ENCODE data around the gene FKBP1A.
A peak's percentile ranks its signal among the peaks of the same experiment; 100 is the strongest.

The FKBP1A gene

GRCh38 chr20:1388741-1389483 is 3.9 kb downstream of the FKBP1A start:
- FAIRE-seq (no peak), DNase-seq (ENCODE audit: insufficient read length, low spot score) (no peak)

- FAIRE-seq: no peak
- no peak for DNase-seq (ENCODE audit: insufficient read length, low spot score)
Measured at GRCh38 chr20:1388253-1388652, 4.6 kb downstream of the FKBP1A start.

DNA sequence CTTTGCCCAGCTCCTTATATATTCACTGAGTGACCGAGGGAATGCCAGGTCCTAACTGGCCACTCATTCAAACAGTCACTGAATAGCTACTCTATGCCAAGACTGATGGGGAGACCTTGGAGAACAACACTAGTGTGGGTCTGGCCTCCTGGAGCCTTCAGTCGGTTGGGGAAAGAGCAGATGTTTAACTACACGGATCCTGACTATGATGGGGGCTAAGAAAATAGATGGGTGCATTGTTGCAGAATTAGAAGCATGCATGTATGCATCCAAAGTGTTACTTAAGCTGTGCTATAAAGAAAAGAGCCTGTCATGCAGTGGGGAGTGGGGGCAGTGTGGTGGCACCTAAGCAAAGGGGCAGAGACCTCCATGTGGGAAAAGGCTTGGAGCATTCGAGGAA is 6.5 kb downstream of the FKBP1A start:
- DNase-seq (ENCODE audit: insufficient read length, low spot score) (no peak), FAIRE-seq (no peak)

- DNase-seq (ENCODE audit: insufficient read length, low spot score) (no peak), FAIRE-seq (no peak)
Measured at GRCh38 chr20:1383623-1384404, 9.0 kb downstream of the FKBP1A start.

DNA sequence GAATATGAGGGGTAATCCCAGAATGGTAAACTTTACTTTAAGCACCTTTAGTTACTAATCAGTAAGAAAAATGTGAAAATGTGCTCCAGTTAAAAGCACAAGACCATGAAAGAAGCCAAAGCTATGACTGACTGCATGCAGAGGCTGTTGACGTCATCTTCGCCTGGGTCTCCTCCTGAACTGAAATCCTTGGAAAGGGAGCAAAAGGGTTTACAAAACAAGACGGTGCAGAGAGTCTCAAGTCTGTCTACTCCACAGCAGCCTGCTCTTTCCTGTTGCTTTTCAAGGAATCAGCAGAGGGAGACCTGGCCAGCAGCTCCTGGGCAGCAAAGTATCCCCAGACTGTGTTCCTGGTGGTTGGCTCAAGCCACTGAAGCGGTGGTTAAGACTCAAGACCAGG is 10.2 kb downstream of the FKBP1A start:
- FAIRE-seq (no peak), DNase-seq (ENCODE audit: insufficient read length, low spot score) (no peak)

GRCh38 chr20:1381753-1382591 is 10.9 kb downstream of the FKBP1A start:
- no peak for FAIRE-seq
- no peak for DNase-seq (ENCODE audit: insufficient read length, low spot score)

DNA sequence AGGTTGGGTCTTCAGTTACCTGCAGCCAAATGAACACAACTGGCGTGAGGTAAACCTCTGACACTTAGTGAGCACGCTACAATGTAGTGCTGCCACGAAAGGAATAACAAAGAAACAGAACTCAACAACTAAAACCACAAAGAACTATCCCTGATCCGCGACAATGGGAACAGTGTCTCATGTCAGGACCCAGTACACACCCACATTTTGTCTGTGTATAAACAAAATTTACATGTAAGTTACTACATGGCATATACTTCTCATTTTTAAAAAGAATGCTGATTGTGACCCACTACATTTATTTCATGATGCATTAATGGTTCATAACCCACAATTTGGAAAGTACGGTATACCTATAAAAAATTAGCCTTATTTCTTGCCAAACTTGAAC is 14.1 kb downstream of the FKBP1A start:
- no peak for FAIRE-seq
- DNase-seq (ENCODE audit: insufficient read length, low spot score): no peak

GRCh38 chr20:1377984-1378734 is 14.7 kb downstream of the FKBP1A start:
- FAIRE-seq (no peak), DNase-seq (ENCODE audit: insufficient read length, low spot score) (no peak)

GRCh38 chr20:1377341-1377871 is 15.4 kb downstream of the FKBP1A start:
- no peak for FAIRE-seq
- DNase-seq (ENCODE audit: insufficient read length, low spot score): no peak

GRCh38 chr20:1376408-1377270 is 16.2 kb downstream of the FKBP1A start:
- DNase-seq (ENCODE audit: insufficient read length, low spot score): no peak
- no peak for FAIRE-seq

DNA sequence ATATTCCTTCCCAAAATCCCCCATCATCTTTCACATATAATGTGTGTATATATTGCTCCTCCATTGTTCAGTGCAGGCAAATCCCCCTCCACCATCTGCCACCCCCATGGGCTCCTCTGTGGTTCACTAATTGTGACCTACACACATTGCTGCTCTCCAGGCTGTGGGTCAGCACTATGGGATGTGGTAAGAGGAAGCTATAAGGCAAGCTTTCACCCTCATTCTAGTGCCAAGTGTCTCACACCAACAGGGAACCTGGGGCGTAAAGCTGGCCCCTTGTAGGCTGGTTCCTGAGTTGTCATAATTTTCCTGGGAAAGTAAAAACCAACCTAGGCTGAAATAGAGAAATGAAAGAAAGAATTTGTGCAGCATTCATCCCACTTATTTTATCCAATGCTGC is 16.8 kb downstream of the FKBP1A start:
- no peak for FAIRE-seq
- no peak for DNase-seq (ENCODE audit: insufficient read length, low spot score)

DNA sequence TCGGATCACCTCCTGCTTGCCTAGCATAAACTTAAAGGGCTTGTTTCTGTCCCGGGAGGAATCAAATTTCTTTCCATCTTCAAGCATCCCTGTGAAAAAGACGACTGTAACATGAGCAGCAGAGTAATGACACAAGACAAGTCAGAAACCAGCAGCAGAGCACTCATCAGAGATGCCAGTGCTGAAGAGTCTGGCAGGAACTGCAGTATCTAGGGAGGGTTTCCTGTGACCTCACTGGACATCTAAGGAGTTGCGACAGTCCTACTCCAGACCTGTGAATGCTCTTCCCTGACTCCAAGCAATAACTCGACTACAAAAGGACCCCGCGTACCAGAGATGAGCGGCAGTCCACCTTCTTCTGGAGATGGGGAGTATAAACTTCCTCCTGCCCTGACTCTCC is 17.3 kb downstream of the FKBP1A start:
- no peak for FAIRE-seq
- DNase-seq (ENCODE audit: insufficient read length, low spot score): peak; percentile 73

- no peak for DNase-seq (ENCODE audit: insufficient read length, low spot score)
- FAIRE-seq: no peak
Measured at GRCh38 chr20:1374246-1374645, 18.6 kb downstream of the FKBP1A start.

DNA sequence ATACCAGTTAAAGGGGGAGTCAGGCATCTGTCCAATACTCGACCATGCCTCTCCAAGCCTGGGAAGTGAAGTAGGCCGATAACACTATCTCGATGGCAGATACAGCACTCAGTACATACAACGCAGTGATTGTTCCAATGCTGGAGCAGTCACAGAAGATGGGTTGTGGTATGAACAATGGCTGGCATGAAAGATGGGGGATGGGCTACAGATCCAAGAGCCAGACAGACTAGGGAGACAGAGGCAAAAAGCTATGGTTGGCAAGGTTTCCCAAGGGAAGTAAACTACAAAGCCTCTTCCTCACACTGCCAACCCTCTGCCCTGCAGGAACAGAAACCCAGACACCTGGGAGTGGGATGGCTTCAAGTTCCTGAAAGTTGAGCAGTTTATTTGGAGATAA is 19.2 kb downstream of the FKBP1A start:
- FAIRE-seq: no peak
- DNase-seq (ENCODE audit: insufficient read length, low spot score): no peak

- no peak for FAIRE-seq
Measured at GRCh38 chr20:1373036-1373435, 19.8 kb downstream of the FKBP1A start.

DNA sequence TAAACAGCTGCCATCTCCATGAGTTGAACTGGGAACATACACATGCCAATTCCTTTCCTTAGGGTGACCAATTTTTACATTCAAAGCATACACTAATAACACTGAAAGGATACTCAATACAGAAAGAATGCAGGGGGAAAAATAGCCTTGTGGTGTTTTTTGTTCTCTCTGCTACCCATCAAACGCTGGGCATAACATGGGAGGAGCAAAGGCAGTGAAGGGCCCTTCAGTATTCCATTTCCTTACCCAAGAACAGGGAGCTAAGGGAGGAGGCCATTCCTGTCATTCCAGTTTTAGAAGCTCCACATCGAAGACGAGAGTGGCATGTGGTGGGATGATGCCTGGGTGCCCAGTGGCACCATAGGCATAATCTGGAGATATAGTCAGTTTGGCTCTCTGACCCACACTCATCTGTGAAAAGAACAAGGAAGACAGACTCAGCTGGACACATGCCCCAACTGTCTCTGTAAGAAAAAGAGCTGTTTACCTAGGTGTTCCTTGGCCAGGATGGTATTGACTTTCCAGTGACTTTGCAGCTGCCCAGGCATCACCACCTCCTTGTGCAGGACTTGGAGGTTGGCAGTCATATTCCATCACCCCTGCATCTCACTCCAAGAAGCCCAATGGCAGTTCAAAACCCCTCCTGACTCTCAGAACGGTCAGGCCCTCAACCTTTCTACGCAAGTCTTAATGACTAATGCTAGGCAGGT is 20.9 kb downstream of the FKBP1A start:
- FAIRE-seq (no peak), DNase-seq (ENCODE audit: insufficient read length, low spot score) (no peak)

More at GRCh38 chr20:1373036-1373435, 19.8 kb downstream of the FKBP1A start:
- DNase-seq (ENCODE audit: insufficient read length, low spot score): no peak

GRCh38 chr20:1371202-1371782 is 21.6 kb downstream of the FKBP1A start:
- no peak for DNase-seq (ENCODE audit: insufficient read length, low spot score)
- FAIRE-seq: no peak

- DNase-seq (ENCODE audit: insufficient read length, low spot score) (no peak), FAIRE-seq (no peak)
Measured at GRCh38 chr20:1370548-1371110, 22.2 kb downstream of the FKBP1A start.

Data from HTR-8/SVneo (cell line).